ENCODE data around the gene PKP4. TPM values are rescaled to one million over a fixed set of nuclear protein-coding genes. Genes with fewer than 3 reads are reported as not detected.
A peak's percentile ranks its signal among the peaks of the same experiment; 100 is the strongest.

PKP4 gene
- total RNA-seq, 1 donor, result 33.3 TPM

- DNase-seq (ENCODE audit: low read depth), result peak; percentile 47
- peak; percentile 24 for TF ChIP-seq CTCF (IDR thresholded peaks at IDR 0.05; ENCODE audit: insufficient read depth, low read length)
- peak overlapping the region; percentile 86 for H3K4me3 ChIP-seq (ENCODE audit: low read depth, low read length)
Observed at GRCh38 chr2:158457826-158458616, 1.3 kb downstream of the PKP4 start.

- TF ChIP-seq CTCF (IDR thresholded peaks at IDR 0.05; ENCODE audit: insufficient read depth, low read length), result no peak
- peak overlapping the region; percentile 86 for H3K4me3 ChIP-seq (ENCODE audit: low read depth, low read length)
- DNase-seq (ENCODE audit: low read depth), result peak; percentile 38
Observed at GRCh38 chr2:158458617-158458920, 1.8 kb downstream of the PKP4 start.

GRCh38 chr2:158459161-158460003 is 2.6 kb downstream of the PKP4 start:
- TF ChIP-seq CTCF (IDR thresholded peaks at IDR 0.05; ENCODE audit: insufficient read depth, low read length), result no peak
- DNase-seq (ENCODE audit: low read depth), result peak; percentile 25
- peak overlapping the region; percentile 86 for H3K4me3 ChIP-seq (ENCODE audit: low read depth, low read length)

- peak; percentile 45 for TF ChIP-seq CTCF (IDR thresholded peaks at IDR 0.05; ENCODE audit: insufficient read depth, low read length)
- H3K4me3 ChIP-seq (ENCODE audit: low read depth, low read length), result no peak overlapping the region
- DNase-seq (ENCODE audit: low read depth), result peak; percentile 39
Observed at GRCh38 chr2:158460632-158461297, 4.0 kb downstream of the PKP4 start.

GRCh38 chr2:158463496-158464095 is 6.8 kb downstream of the PKP4 start:
- no peak for TF ChIP-seq CTCF (IDR thresholded peaks at IDR 0.05; ENCODE audit: insufficient read depth, low read length)
- DNase-seq (ENCODE audit: low read depth), result no peak
- no peak overlapping the region for H3K4me3 ChIP-seq (ENCODE audit: low read depth, low read length)

Measured in fibroblast of the aortic adventitia (primary cell).